Activated CD8-positive, alpha-beta memory T cell treated with anti-CD3 and anti-CD28 coated beads for 36 hours (primary cell): ENCODE data around the gene RBM10. TPM values are rescaled to one million over a fixed set of nuclear protein-coding genes. Genes with fewer than 3 reads are reported as not detected.

Experiments
- CTCF ChIA-PET: fragments of 350-600 bp; sonication (Branson Sonifier 250); formaldehyde crosslinking; loops from one replicate; lab custom pipeline; 2021; ENCODE audit warnings: antibody characterized with exemption; lab: Charles Lee
- POLR2A ChIA-PET: fragments of 350-600 bp; sonication (Branson Sonifier 250); formaldehyde crosslinking; loops from one replicate; lab custom pipeline; 2021; ENCODE audit warnings: antibody characterized with exemption; lab: Charles Lee
- total RNA-seq, 2 experiments: library from RNA; stranded (reverse); gene quantifications; one replicate each; pipeline ENCODE4 v1.2.3, GENCODE V29; 2021

RBM10 gene
- total RNA-seq, 2 experiments from 2014 or later: 67.1 to 68.1 TPM

- CTCF ChIA-PET: no interaction called here
- POLR2A ChIA-PET: interaction anchor here (1.3 kb wide), 1 partner anchor 9 kb away, joined by 6 read pairs; the partner anchor contains the start of gene USP11
Measured at GRCh38 chrX:47224266-47224895, 79.4 kb downstream of the RBM10 start.

GRCh38 chrX:47224896-47225290 is 79.9 kb downstream of the RBM10 start:
- ChIA-PET CTCF (no interaction called here), POLR2A (interaction anchor here (1.3 kb wide), 1 partner anchor 8 kb away, joined by 6 read pairs; the partner anchor contains the start of gene USP11)

- POLR2A ChIA-PET: no interaction called here
- CTCF ChIA-PET: no interaction called here
Measured at GRCh38 chrX:47226071-47226470, 81.0 kb downstream of the RBM10 start.

GRCh38 chrX:47226531-47227333 is 81.7 kb downstream of the RBM10 start:
- ChIA-PET POLR2A (no interaction called here), CTCF (no interaction called here)

DNA sequence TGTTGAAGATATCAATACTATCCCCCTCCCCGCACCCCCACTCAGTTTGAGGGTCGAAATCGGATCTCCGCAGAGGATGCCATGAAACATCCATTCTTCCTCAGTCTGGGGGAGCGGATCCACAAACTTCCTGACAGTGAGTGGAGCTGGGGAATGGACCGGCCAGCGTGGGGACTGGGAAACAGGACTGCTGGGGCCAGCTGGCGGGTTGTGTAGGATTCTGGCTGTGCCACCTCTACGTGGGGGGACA is 82.2 kb downstream of the RBM10 start:
- ChIA-PET CTCF (no interaction called here), POLR2A (no interaction called here)

- ChIA-PET CTCF (no interaction called here), POLR2A (no interaction called here)
Measured at GRCh38 chrX:47228550-47229270, 83.7 kb downstream of the RBM10 start.

DNA sequence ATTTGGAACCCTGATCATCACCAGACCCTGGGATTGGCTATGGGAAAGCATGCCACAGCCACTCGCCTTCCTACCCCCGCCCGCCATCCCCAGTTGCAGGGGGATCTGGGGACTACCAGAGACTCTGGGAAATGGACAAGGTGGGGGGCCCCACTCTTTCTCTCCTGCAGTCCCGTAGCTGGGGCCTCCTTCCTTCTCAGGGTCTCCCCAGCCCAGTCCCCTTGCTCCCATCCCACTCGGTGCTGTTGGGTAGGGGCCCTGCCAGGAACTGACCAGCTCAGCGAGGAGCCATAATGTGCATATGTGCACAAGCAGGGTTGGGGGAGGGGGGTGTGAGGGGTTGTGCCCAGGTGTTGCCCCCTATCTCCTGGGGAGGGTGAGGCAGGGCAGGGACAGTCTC is 84.4 kb downstream of the RBM10 start:
- ChIA-PET CTCF (no interaction called here), POLR2A (no interaction called here)

DNA sequence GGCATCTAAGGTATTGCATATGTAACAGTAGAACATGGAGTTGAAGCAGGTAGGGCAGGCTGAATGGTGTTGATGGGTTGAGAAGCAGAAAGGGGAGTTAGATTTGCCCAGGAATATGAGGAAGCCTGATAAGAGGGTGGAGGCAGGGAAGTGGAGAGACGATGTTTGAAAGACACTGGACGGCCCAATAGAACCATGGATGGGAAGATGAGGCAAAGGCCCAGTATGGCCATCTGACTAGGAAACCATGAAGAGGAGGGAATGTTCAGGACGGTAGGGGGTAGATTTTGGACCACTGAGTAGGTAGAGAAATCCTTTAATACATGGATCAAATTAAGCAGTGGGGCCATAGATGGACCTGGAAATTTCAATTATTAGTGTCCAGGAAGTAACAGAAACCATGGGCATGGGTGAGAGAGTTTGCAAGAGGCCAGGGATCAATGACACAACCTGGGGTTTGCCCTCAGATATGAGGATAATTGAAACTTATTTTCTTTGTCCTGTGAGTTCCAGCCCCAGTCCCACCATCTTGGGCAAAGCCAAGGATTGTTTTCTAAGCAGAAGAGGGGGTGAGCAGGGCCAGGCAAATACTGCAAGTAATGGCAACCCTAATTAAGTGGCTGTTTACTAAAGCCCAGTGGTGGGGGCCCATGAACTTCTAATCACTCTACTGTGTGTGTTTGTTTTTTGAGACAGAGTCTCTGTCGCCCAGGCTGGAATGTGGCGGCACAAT is 85.3 kb downstream of the RBM10 start:
- CTCF ChIA-PET: no interaction called here

DNA sequence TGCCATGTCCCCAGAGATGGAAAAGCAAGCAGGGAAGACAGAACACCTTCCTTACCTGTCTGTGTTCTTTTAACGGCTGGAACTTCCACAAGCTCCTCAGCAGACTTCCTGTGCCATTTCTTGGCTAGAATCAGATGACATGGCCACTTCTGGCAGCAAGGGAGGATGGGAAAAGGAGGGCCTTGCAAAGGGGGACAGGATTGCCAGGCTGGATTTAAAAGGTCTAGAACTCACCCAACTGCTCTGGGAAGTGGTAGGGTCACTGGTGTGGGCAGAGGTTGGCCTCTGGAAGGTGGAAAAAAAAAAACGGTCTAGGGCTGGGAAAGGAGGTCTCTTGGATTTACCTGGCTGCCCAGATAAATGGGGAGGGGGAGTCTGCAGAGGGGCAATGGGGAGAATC is 86.1 kb downstream of the RBM10 start:
- ChIA-PET CTCF (no interaction called here), POLR2A (no interaction called here)

More for the DNA sequence above, 85.3 kb downstream of the RBM10 start:
- POLR2A ChIA-PET: no interaction called here

GRCh38 chrX:47232197-47232802 is 87.3 kb downstream of the RBM10 start:
- ChIA-PET POLR2A (interaction anchor here (0.7 to 1.6 kb wide), 3 partner anchors 14 to 41 kb away, joined by 3 to 13 read pairs (median 3); partner anchors contain the start of gene CDK16), CTCF (interaction anchor here (1.0 kb wide), 1 partner anchor 152 kb away, joined by 3 read pairs; no protein-coding TSS in a partner anchor)

DNA sequence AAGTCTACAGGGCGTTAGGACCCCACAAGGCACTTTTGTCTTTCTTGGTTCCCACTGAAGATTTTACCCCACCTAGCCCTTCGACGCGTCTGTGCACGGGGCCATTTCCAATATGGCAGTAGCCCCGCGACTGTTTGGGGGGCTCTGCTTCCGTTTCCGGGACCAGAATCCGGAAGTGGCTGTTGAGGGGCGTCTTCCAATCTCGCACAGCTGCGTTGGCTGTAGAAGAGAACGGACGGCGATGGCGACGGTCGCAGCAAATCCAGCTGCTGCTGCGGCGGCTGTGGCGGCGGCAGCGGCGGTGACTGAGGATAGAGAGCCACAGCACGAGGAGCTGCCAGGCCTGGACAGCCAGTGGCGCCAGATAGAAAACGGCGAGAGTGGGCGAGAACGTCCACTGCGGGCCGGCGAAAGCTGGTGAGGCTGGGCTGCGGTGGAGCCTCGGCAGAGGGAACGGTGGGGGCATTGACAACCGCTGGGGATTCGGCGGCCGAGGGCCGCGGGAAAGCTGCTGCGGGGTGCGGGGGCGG is 87.8 kb downstream of the RBM10 start, which contains the start of gene USP11:
USP11 (plus strand) TSS at position 207 of the 530 bp plus-strand sequence; CDS start at position 242, 35 bp downstream.
- CTCF ChIA-PET: interaction anchor here (1.0 kb wide), 1 partner anchor 152 kb away, joined by 3 read pairs; no protein-coding TSS in a partner anchor
- POLR2A ChIA-PET: interaction anchor here (0.7 to 1.6 kb wide), 4 partner anchors 8 to 42 kb away, joined by 3 to 13 read pairs (median 4); partner anchors contain the start of gene CDK16

DNA sequence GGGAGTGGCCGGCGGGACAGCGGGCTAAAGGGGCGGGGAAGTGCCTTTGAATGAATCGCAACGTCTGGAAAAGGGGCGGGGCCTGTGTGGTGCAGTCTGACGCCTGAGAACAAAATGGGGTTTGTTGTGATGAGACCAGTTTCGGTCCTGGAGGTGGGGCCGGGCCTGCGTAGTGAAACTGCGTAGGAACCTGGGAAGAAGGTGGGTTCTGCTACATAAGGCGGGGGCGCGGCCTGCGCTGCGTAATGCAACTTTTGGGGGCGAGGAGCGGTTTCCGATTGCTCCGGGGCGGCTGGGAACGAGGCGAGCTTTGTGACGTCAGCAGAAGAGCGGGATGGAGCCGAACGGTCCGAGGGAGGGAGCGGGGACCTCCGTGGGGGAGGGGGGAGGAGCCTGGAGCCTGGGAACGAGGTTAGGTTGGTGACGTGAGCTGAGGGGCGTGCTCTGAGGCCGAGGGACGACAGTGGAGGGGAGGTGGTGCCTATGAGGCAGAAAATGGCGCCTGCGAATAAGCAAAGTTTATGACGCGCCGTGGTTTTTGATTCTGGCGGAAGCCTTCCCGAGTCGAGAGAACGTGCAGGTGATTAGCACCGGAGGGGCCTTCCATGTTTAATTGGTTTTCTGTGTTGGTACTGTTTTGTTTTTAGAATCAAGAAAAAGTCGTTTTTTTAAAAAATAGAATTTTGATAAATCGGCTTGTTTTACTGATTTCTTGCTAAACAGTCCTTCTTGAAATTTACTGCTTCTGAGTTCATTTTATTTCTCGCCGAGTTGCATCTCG is 88.5 kb downstream of the RBM10 start:
- ChIA-PET CTCF (no interaction called here), POLR2A (interaction anchor here (1.1 to 1.6 kb wide), 3 partner anchors 9 to 43 kb away, joined by 3 to 13 read pairs (median 6); partner anchors contain the start of gene CDK16)

DNA sequence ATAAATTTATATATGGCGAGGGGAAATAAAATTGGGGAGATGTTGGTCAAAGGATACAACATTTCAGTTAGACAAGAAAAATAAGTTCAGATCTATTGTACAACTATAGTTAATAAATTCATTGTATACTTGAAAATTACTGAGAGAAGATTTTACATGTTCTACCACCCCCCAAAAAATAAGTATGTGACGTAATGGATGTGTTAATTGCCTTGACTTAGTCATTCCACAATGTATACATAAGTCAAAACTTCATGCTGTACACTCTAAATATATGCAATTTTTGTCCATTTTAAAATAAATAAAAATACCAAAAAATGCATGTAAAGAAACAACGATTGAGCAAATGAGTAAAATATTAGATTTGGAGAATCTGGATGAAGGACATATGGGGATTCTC is 89.6 kb downstream of the RBM10 start:
- CTCF ChIA-PET: no interaction called here
- POLR2A ChIA-PET: no interaction called here

DNA sequence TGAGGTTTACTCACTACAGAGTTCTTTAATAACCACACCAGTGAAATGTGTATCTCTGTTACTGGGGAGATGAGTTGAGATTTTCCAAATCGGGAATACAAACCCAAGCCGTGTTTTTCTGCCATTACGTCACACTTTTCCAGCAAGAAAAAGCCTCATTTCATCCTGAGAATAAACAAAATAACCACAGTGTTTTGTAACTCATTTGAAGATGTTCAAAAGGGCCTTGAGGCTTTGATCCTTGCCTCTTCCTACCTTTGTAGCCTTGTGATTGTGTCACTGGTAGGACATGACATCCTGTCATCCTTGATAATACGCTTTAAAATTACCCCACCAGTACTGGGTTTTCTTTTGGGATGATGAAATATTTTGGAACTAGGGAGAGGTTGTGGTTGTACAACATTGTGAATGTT is 90.7 kb downstream of the RBM10 start:
- CTCF ChIA-PET: no interaction called here
- POLR2A ChIA-PET: no interaction called here
